A673 (cell line): ENCODE results near the gene NAV2.

ENCODE experiments used
- EZH2 ChIP-seq: fragments of 200-600 bp; sonication (generic); IDR thresholded peaks from 2 replicates; pipeline ENCODE4 v1.6.1; 2017; ENCODE audit warnings: borderline replicate concordance, low read depth, mild to moderate bottlenecking, mixed read lengths, antibody characterized with exemption, low read length; ENCODE audit not compliant: poor library complexity, severe bottlenecking
- TF ChIP-seq, protein P1 (sequence below): fragments of 300-800, 200-600 bp; sonication (generic); conservative IDR thresholded peaks from 2 replicates; pipeline ENCODE4 v1.5.1; 2017; ENCODE audit warnings: low read depth, mild to moderate bottlenecking, antibody characterized with exemption, low read length, moderate library complexity, mixed read lengths

DNA sequence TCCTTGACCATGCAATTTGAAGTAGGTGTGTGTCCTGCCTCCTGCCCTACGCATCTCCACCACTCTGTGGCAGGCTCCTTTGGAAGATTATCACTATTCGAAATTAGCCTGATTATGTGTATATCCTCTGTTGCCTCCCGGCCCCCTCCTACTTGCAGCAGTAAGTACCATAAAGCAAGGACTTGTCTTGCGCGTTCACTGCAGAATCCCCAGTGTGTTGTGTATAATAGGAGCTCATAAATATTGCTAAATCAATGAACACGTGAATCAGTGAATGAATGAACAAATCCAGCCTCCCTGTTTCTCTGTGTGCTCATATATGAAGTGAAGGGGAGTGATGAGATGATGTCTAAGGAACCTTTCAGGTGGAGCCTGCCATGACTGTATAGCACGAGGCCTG lies 237.0 kb downstream of the NAV2 start:
- TF ChIP-seq, protein P1, sequence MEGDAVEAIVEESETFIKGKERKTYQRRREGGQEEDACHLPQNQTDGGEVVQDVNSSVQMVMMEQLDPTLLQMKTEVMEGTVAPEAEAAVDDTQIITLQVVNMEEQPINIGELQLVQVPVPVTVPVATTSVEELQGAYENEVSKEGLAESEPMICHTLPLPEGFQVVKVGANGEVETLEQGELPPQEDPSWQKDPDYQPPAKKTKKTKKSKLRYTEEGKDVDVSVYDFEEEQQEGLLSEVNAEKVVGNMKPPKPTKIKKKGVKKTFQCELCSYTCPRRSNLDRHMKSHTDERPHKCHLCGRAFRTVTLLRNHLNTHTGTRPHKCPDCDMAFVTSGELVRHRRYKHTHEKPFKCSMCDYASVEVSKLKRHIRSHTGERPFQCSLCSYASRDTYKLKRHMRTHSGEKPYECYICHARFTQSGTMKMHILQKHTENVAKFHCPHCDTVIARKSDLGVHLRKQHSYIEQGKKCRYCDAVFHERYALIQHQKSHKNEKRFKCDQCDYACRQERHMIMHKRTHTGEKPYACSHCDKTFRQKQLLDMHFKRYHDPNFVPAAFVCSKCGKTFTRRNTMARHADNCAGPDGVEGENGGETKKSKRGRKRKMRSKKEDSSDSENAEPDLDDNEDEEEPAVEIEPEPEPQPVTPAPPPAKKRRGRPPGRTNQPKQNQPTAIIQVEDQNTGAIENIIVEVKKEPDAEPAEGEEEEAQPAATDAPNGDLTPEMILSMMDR: no peak
- no peak for TF ChIP-seq EZH2
